COR-L47 (cell line): ENCODE results near the gene SETDB1.
"Not testable (repeated sequence)": the region's sequence is repeated elsewhere in the genome, so short reads cannot be mapped to it uniquely, and the experiment has no call there.

Experiments used
- DNase-seq: peaks from one replicate; lab custom pipeline; 2025; lab: John Stamatoyannopoulos, UW

SETDB1 gene

GRCh38 chr1:150926097-150926741 lies at the start of gene SETDB1:
Gene SETDB1, plus strand, starts transcription at chr1:150926363. Its CDS starts 1,352 bp downstream, at chr1:150927715.
- DNase-seq: peak; percentile 99

DNA sequence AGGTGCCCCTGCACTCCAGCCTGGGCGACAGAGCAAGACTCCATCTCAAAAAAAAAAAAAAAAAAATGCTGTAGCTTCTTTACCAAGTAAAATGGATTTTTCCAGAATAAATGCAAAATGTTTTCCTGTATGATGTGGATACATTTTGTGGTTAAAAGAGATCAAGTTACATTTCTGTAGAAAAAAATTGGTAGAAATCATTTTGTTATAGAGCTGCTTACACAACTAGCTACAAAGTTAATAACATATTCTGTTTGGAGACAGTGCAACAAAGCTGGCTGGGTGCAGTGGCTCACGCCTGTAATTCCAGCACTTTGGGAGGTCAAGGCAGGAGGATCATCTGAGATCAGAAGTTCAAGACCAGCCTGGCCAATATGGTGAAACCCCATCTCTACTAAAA lies 47.2 kb upstream of the SETDB1 start:
- not testable (repeated sequence) for DNase-seq

DNA sequence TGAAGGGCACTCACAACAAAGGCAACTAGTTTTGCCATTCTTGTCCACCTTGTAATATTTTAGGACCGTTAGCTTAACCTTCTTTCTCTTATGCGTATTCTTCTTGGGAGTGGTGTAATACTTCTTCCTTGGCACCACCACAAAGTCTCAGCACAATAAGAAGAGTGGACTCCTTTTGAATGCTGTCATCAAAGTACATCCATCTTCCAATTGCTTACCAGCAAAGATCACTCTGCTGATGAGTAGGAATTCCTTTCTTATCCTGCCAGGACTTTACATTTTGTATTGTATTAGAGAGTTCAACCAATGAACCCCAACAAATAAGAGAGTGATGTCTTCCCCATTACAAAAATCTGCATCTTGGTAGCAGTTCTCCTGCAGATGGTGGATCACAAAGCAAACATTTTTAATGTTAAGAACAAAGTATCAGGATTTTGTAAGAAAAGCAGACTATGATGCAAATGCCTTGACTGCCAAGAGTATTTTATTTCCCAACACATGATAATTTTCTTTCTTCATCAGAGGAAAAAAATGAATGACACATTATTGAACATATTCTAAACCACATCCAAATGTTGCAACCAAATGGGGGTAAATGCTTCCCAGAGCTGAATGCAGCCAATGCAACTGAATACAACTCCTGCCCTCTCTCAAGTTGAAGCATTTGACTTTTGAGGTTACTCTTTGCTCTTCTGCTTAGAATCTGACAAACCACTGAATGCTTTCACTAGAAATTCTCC lies 44.7 kb upstream of the SETDB1 start:
- DNase-seq: no peak

- not testable (repeated sequence) for DNase-seq
Measured at GRCh38 chr1:150883121-150883520, 43.0 kb upstream of the SETDB1 start.

GRCh38 chr1:150887018-150887417 lies 39.1 kb upstream of the SETDB1 start, which contains the start of gene CTXND2:
Gene CTXND2, plus strand, starts transcription at chr1:150887136. Its CDS starts 25,179 bp downstream, at chr1:150912315.
- DNase-seq: no peak

DNA sequence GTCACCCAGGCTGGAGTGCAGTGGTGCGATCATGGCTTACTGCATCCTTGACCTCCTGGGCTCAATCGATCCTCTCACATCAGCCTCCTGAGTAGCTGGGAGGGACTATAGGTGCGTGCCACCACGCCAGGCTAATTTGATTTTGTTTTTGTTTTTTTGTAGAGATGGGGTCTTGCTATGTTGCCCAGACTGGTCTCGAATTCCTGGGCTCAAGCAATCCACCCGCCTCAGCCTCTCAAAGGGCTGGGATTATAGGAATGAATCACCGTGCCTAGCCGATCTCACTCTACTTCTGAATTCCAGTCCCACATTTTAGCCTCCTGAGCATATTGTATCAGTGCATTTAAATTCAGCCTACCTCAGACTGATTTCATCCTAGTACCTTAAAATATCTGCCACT lies 37.4 kb upstream of the SETDB1 start:
- no peak for DNase-seq

DNA sequence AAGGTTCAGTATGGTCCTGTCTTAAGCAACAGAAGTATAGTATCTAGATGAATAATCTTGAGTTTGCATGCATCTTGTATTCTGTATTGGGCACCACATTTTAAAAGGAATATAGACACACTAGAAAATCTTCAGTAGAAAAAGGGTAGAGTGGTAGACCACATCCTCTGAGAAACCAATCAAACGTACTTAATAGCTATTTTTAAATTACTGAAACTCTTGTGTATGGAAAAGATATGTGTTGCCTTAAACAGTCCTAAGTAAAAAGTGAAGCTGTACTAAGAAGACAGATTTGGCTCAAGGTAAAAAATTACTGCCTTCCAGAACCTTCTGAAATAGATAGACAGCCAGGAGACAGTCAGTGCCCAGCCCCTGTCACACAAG lies 36.1 kb upstream of the SETDB1 start:
- DNase-seq: no peak

DNA sequence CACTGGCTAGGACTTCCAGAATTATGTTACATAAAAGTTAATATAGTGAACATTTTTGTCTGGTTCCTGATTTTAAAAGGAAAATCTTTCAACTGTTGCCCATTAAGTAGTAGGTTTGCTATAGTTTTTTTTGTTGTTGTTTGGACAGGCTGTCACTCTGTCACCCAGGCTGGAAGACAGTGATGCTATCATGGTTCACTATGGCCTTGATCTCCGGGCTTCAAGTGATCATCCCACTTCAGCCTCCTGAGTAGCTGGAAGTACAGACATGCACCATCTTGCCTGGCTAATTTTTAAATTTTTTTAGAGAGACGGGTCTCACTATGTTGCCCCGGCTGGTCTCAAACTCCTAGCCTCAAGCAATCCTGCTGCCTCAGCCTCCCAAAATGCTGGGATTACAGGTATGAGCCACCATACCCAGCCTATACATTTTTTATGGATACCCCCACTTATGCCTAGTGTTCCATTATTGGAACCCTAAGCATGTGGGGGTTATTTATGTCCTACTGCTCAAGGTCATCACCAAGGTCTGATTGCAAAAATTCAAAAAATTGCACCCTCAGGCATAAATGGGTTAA lies 32.7 kb upstream of the SETDB1 start:
- no peak for DNase-seq

DNA sequence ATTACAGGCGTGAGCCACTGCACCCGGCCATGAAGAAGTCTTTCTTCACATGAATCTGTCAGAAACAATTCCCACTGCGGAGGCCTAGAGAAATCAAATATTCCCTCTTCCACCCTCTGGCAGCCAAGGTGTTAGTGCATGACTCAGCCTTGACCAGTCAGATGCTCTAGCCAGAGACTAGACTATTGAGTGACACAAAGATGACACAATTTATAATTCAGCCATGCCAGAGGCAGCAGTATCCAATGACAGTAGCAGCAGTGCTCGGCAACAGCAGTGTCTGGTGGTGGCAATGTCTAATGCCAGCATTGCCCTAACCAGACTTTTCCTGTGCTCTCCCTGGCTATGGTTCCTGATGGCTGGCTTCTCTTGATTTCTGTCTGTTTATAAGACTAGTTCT lies 30.5 kb upstream of the SETDB1 start:
- no peak for DNase-seq

- DNase-seq: not testable (repeated sequence)
Measured at GRCh38 chr1:150899795-150900194, 26.4 kb upstream of the SETDB1 start.

DNA sequence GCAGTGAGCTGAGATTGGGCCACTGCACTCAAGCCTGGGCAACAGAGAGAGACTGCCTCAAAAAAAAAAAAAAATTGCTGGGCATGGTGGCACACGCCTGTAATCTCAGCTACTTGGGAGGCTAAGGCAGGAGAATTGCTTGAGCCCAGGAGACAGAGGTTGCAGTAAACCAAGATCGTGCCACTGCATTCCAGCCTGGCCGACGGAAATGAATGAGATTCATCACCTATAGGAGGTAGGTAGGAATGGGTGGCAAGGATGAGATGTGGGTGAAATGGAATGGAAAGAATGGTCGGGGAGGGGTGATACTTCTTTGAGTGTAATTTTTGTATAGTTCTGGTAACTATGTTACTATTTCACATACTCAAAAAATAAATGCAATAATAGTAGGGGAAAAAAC lies 23.8 kb upstream of the SETDB1 start:
- DNase-seq: no peak

DNA sequence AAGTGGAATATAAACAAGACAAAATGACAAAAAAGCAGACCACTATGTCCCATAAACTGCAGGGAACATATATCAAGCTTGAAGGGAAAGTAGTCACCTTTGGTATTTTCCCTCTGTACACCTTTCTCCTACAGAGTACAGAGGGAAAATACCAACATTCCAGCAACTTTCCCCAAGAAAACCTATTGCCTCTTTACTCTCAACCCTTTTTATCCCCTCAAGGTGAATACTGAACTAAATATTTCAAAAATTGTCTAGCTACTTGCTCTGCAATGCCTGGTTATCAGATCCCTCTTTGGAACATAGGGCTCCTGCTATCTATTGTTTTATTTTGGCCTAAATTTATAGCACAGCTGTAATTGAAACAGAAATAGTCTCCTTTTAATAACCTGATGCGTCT lies 23.4 kb upstream of the SETDB1 start:
- DNase-seq: no peak

DNA sequence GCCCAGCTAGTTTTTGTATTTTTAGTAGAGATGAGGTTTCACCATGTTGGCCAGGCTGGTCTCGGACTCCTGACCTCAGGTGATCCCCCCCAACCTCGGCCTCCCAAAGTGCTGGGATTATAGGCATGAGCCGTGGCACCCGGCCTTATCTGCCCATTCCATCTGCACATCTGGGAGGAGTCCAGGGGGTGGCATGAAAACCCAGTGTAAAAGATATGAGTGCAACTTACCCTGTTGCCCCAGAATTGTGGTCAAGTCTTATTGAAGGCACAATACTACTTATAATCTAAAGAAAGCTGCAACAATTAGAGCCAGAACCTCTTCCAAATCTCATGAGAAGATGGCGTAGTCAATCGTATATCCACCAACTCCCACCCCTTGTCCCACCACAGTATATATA lies 20.9 kb upstream of the SETDB1 start:
- DNase-seq: no peak

GRCh38 chr1:150906329-150906728 lies 19.8 kb upstream of the SETDB1 start:
- DNase-seq: no peak

DNA sequence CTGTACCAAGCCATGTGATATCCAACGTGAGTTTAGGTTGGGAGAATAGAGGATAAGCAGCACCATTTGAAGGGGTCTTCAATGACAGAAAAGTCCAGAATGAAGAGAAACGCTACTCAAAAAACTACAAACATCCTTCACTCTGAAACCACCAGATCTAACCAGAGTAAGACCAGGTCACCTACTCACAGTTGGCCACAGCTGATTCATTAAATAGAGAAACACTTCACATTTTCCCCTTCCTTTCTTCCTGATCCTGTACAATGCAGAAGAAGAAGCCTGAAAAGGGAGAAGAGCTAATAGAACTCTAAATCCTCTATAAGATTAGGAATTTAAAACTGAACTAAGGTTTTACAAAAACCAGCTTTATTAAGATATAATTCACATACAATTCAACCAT lies 19.4 kb upstream of the SETDB1 start:
- no peak for DNase-seq

DNA sequence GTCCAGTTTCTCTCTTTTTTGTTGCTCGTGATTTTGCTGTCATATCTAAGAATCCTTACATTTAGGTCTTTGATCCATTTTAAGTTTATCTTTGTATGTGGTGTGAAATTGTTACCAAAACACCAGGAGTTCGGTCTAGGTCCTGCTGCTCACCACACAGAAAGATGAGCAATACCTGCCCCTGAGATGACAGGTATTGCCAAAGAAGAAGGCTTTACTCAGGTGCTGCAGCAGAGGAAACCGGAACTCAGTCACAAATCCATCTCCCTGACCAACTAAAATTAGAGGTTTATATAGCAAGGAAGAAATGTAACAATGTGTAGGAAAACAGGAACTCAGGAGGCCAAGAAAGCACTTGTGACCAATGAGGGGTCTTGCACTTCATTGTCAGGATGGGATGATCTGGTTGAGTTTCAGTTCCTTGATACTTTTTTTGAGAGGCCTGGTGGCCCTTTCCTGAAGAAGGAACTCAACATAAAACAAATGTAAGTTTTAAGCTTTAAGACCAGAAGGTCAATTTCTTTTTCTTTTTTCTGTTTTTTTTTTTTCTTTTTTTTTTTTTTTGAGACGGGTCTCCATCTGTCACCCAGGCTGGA lies 16.5 kb upstream of the SETDB1 start:
- no peak for DNase-seq

DNA sequence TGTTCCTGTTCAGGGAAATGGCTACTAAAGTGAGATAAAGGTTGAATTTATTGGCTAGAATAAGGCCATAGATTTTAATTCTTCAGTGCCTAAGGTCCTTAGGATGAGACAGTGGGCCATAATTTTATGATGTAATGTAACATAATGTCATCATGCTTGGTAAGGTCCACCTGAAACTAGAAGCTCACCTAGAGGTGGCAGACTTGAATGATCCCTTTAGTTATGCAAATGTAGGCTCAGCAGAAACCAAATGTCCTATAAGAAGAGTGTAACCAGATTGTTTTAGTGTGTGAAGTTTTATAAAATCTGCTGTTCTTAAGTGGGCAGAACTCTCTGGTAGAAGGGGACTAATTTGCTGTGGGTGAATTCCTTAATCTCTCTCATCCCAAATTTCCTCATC lies 13.5 kb upstream of the SETDB1 start:
- no peak for DNase-seq

DNA sequence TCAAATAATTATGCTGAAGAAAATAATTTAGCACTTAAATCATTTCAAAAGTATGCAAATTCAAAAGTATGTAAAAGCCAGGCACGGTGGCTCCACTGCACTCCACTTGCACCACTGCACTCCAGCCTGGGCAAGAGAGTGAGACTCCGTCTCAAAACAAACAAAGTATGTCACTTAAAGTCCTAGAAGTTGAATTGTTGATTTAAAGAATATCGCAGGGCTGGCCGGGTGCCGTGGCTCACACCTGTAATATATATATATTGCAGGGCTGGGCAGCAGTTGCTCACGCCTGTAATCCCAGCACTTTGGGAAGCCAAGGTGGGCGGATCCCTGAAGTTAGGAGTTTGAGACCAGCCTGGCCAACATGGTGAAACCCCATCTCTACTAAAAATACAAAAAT lies 8.8 kb upstream of the SETDB1 start:
- no peak for DNase-seq

GRCh38 chr1:150922519-150922975 lies 3.6 kb upstream of the SETDB1 start:
- DNase-seq: peak; percentile 73

- no peak for DNase-seq
Measured at GRCh38 chr1:150925080-150925479, 1.1 kb upstream of the SETDB1 start.

- no peak for DNase-seq
Measured at GRCh38 chr1:150927624-150928023, 1.5 kb downstream of the SETDB1 start.

GRCh38 chr1:150928286-150928685 lies 2.1 kb downstream of the SETDB1 start:
- no peak for DNase-seq

DNA sequence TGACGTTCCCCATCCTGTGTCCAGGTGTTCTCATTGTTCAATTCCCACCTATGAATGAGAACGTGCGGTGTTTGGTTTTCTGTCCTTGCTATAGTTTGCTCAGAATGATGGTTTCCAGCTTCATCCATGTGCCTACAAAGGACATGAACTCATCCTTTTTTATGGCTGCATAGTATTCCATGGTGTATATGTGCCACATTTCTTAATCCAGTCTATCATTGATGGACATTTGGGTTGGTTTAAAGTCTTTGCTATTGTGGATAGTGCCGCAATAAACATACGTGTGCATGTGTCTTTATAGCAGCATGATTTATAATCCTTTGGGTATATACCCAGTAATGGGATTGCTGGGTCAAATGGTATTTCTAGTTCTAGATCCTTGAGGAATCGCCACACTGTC lies 2.6 kb downstream of the SETDB1 start:
- DNase-seq: not testable (repeated sequence)
